Measurements from ENCODE around the gene OLAH. TPM values are rescaled to one million over a fixed set of nuclear protein-coding genes. Genes with fewer than 3 reads are reported as not detected.

Gene OLAH
- total RNA-seq = 1 to 10 TPM; 9.0 to 9.9 TPM

DNA sequence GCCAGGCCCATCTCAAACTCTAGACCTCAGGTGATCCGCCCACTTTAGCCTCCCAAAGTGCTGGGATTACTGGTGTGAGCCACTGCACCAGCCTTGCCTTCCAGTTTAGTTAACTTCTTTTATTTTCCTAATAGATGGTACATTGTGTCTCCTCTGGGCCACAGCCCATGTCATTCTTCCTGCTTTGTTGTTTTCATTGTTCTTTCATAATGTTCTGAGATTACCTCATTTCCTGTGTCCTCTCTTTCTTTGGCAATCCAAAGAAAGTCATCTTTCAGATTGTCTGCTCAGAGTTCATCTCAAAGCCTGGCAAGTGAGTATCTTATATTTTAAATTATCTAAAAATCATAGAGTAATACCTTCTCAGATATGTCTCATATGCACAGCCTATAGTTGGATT is at the start of gene OLAH:
TSS of gene OLAH (plus strand) at position 270 of the 400 bp plus-strand sequence. CDS start 3,346 bp downstream, outside the sequence.

DNA sequence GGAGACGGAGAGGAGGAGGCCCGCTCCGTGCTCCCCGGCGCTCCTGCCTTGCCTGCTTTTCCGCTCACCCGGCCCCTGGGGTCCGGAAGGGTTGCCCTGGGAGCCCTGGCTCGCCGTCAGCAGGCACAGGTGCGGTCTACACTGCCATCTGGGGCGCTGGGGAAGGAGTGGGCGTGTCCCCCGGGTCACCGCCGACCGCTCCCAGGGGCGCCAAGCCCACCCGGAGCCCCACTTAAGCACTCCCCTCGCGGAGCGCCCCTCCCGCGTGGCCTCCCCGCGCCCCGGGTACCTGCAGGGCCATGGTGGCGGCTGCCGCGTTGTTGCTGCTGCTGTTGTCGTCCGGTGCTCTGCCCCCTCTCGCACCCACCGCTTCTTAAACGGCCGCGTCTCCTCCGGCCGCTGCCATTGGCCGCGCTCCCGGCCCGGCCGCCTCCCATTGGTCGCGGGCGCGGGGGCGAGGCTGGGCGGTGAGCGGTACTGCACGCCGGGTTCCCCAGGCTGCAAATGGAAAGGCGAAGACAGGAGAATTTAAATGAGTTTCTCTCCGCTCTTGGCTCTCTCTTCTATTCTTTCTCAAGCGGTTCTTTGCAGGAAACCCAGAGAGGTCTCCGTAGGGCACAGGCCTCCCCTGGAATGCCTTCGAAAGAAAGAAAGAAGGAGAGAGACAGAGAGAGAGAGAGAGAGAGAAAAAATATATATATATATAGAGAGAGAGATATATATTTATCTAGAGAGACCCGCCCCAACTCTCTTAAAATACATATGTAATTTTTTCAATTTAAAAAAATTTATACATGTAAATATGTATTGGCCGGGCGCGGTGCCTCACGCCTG is 44.9 kb downstream of the OLAH start, which contains the start of gene ACBD7:
TSS of gene ACBD7 (minus strand) at position 349 of the 834 bp plus-strand sequence. CDS start at position 301, 48 bp downstream.

DNA sequence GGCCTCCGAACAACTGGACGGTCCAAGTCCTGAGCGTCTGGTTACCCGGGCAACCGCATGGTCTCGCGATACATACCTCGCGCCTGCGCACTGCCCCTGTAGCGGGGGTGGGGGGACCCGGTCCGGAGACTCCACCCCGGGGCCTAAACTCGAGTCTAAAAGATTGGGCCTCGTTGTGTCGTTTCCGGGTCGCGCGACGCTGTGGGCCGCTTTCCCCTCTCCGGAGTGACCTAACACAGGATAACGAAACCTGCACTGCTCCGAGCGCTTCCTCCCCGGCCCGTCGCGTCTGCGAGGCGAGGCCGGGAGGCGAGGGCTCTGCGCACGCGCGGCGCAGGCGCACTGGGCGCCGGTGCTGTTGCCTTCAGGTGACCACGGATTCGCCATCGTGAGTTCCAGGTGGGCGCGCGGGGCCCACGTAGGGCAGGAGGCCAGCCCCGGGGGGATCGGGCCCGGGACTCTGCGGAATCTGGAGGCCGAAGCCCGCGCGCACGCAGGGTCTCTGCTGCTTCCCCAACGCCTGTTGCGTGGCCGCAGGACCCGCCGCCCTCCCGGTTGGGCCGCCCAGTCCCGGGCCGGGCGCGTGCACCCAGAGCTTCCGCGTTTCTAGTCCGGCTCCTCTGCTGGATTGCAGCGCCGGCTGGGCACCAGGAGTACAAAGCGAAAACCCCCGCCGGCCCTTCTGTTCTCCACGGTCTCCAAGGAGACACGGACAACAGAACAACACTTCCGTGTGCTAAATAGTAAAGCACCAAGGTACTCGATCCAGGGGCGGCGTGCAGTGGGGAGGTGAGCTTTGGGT is 53.5 kb downstream of the OLAH start, which contains the start of gene RPP38:
TSS of gene RPP38 (plus strand) at position 345 of the 802 bp plus-strand sequence. CDS start 5,960 bp downstream, outside the sequence.

Other genes starting within 250 kb of the OLAH start
- gene CDNF, start 205.9 kb upstream of the OLAH start, total RNA-seq = 1 to 10 TPM in 1 of 2 experiments, under 1 TPM in 1; 0.65 to 1.8 TPM
- 10 to 100 TPM; 17.5 to 18.9 TPM for gene HSPA14, start 205.6 kb upstream of the OLAH start, total RNA-seq
- gene MSANTD7, start 205.6 kb upstream of the OLAH start, total RNA-seq = 10 to 100 TPM; 16.5 to 17.9 TPM
- gene SUV39H2, start 165.1 kb upstream of the OLAH start, total RNA-seq = 10 to 100 TPM; 18.0 to 22.9 TPM
- 10 to 100 TPM; 40.3 to 45.7 TPM for gene DCLRE1C, start 89.8 kb upstream of the OLAH start, total RNA-seq
- gene MEIG1, start 84.6 kb upstream of the OLAH start, total RNA-seq = under 1 TPM in 1 of 2 experiments, not detected in 1; 0.58 TPM
- 1 to 10 TPM; 4.4 to 4.5 TPM for gene ACBD7, start 44.8 kb downstream of the OLAH start, total RNA-seq
- 10 to 100 TPM; 15.2 to 16.2 TPM for gene RPP38, start 53.4 kb downstream of the OLAH start, total RNA-seq
- gene NMT2, start 124.8 kb downstream of the OLAH start, total RNA-seq = 10 to 100 TPM; 43.8 to 45.4 TPM